Upper lobe of right lung (tissue), 1 donor: ENCODE results near the gene POU3F3. TPM values are rescaled to one million over a fixed set of nuclear protein-coding genes. Genes with fewer than 3 reads are reported as not detected.

ENCODE experiments used
- ATAC-seq: fragments of 200-7000 bp; cut with Tn5 transposase; one replicate; pipeline ENCODE4 v1.9.1; 2020; ENCODE audit warnings: mild to moderate bottlenecking, moderate library complexity
- DNase-seq: peaks from one replicate; pipeline ENCODE4 v3.0.0-alpha.2; 2020
- H3K27ac ChIP-seq: fragments of 200-600 bp; one replicate; pipeline ENCODE4 v1.8.0; 2022
- H3K27me3 ChIP-seq: fragments of 200-600 bp; one replicate; pipeline ENCODE4 v1.8.0; 2022; ENCODE audit warnings: mild to moderate bottlenecking
- H3K36me3 ChIP-seq: fragments of 200-600 bp; one replicate; pipeline ENCODE4 v1.8.0; 2022
- H3K4me1 ChIP-seq: fragments of 200-600 bp; one replicate; pipeline ENCODE4 v1.8.0; 2022
- H3K4me3 ChIP-seq: fragments of 200-600 bp; one replicate; pipeline ENCODE4 v1.8.0; 2022; ENCODE audit warnings: mild to moderate bottlenecking
- H3K9me3 ChIP-seq: fragments of 200-600 bp; one replicate; pipeline ENCODE4 v1.8.0; 2022
- intact Hi-C: fragments of 100-400 bp; cut with DNase I; formaldehyde crosslinking; loops from one replicate; pipeline ENCODE4 v1.11.0; 2022
- total RNA-seq: library from RNA; stranded (reverse); fragmentation: NEBNext Ultra II Directional; extraction: Animal tissue kit (Norgen Biotek cat#: 25700); gene quantifications from one replicate; pipeline ENCODE4 v1.2.1, GENCODE V29; 2021
- TF ChIP-seq, protein P1 (sequence below): fragments of 200-600 bp; IDR thresholded peaks from one replicate; pipeline ENCODE4 v1.8.0; 2022; ENCODE audit warnings: antibody characterized with exemption
- donor health status: DM: no; HTN: yes; CAD: no; lungs with severe emphysema.

Gene POU3F3
- total RNA-seq, 1 donor from 2014 or later = not detected

GRCh38 chr2:104844807-104845551 lies 8.9 kb upstream of the POU3F3 start:
- ATAC-seq = no peak
- Histone ChIP-seq H3K27me3 (peaks cover 100% of the 10 kb centered on the region), H3K27ac (no peak overlapping the region), H3K4me3 (no peak overlapping the region), H3K9me3 (no peaks in the 10 kb centered on the region), H3K4me1 (peaks cover 11% of the 10 kb centered on the region), H3K36me3 (no peaks in the 10 kb centered on the region)
- no peak for DNase-seq
- intact Hi-C loops = no loop called here
- TF ChIP-seq, protein P1, sequence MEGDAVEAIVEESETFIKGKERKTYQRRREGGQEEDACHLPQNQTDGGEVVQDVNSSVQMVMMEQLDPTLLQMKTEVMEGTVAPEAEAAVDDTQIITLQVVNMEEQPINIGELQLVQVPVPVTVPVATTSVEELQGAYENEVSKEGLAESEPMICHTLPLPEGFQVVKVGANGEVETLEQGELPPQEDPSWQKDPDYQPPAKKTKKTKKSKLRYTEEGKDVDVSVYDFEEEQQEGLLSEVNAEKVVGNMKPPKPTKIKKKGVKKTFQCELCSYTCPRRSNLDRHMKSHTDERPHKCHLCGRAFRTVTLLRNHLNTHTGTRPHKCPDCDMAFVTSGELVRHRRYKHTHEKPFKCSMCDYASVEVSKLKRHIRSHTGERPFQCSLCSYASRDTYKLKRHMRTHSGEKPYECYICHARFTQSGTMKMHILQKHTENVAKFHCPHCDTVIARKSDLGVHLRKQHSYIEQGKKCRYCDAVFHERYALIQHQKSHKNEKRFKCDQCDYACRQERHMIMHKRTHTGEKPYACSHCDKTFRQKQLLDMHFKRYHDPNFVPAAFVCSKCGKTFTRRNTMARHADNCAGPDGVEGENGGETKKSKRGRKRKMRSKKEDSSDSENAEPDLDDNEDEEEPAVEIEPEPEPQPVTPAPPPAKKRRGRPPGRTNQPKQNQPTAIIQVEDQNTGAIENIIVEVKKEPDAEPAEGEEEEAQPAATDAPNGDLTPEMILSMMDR = no peak

DNA sequence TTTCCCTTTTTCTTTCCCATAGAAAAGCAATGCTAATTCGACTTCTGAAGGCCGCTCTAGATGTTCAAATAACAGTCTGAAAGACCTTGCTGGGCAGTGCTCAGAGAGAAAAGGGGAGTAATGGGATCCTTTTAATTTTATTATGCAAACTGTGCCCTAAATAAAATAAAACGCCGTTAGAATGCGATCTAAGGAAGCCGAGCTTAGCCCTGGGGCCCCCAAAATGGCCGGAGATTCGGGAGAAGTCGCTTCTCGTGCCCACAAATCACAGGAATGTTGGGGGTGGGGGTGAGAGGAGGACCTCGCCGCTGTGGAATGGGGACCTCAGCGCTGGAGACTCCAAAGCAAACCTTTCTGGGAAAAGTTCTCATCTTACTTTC lies 8.4 kb upstream of the POU3F3 start:
- Histone ChIP-seq H3K27me3 (peaks cover 100% of the 10 kb centered on the region), H3K4me3 (no peak overlapping the region), H3K27ac (no peak overlapping the region), H3K4me1 (peaks cover 11% of the 10 kb centered on the region), H3K9me3 (no peaks in the 10 kb centered on the region), H3K36me3 (no peaks in the 10 kb centered on the region)
- intact Hi-C loops = no loop called here
- DNase-seq (no peak), ATAC-seq (no peak)
- TF ChIP-seq, protein P1 = no peak

DNA sequence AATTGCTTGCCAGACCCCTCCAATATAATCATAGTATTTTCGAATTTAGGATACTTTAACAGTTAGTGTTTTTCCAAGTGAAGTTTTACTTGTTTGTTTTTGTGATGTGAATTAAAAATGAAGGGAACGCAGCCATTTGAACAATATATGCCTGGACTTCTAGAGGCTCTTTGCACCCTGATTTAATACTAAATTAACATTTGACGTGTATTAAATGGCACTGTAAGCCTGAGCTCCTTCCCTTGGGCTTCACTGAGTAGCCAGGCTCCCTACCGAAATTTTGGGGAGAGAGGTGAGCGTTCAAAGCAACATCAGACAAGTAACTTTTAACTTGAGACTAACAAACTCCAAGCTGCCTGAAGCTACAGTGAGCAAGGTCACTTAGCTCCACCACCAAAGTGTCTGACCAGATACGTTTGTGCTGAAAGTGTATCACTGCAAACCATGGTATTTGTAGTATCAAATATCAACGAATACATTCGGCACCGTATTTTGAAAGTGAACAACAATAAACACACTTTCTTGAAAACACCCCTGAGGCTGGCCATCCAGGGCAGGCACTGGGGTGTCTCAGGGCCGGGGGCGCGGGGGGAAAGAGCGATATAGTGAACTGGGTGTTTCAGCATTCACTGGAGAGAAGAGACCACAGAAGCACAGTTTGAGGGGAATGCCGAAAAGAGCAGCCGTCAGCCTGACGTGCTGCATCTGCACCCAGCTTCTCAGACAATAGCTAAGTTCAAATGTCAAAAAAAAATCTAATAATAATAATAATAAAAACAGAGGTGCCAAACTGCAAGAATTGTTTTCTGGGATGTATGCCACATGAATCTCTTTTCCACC lies 7.7 kb upstream of the POU3F3 start:
- Histone ChIP-seq H3K27me3 (peaks cover 100% of the 10 kb centered on the region), H3K4me1 (peaks cover 11% of the 10 kb centered on the region), H3K4me3 (no peak overlapping the region), H3K27ac (no peak overlapping the region), H3K36me3 (no peaks in the 10 kb centered on the region), H3K9me3 (no peaks in the 10 kb centered on the region)
- ATAC-seq (no peak), DNase-seq (no peak)
- intact Hi-C loops = no loop called here
- TF ChIP-seq, protein P1 = no peak

DNA sequence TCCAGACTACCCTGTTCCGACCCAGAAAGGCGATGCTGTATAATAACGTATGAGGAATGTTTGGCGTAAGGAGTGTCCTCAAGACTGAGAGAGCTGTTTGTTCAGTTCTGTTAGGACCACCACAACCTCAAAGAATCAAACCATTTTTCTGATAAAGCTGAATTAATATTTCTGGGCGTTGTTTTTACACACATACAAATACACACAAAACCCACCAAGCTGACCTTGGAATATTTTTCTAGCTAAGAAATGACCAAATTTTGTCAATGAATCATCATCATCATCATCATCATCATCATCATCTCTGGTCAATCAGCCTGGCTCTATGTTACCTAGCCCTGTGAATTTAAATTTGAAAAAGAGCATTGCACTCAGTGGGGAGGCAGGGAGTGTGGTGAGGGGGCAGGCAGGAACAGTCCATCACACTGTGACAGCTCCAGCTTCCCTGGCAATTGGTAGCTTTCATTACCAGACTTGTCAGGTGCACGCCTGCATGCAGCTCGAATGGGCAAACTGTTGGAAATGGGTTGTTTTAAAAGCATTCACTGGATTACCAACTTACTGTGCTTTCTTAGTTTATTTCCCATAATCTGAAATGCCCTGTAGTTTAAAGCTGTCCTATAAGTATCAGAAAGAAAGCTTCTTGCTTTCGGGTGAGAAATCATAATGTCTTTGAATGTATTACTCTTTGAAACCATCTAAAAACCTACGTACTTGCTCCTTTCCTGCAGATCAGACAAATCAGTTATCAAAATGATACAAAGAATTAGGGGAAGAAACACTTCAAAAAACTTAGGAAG lies 6.9 kb upstream of the POU3F3 start:
- Histone ChIP-seq H3K36me3 (no peaks in the 10 kb centered on the region), H3K27ac (no peak overlapping the region), H3K9me3 (no peaks in the 10 kb centered on the region), H3K4me3 (no peak overlapping the region), H3K4me1 (peaks cover 13% of the 10 kb centered on the region), H3K27me3 (peaks cover 100% of the 10 kb centered on the region)
- intact Hi-C loops = no loop called here
- DNase-seq = no peak
- ATAC-seq = no peak
- TF ChIP-seq, protein P1 = no peak

DNA sequence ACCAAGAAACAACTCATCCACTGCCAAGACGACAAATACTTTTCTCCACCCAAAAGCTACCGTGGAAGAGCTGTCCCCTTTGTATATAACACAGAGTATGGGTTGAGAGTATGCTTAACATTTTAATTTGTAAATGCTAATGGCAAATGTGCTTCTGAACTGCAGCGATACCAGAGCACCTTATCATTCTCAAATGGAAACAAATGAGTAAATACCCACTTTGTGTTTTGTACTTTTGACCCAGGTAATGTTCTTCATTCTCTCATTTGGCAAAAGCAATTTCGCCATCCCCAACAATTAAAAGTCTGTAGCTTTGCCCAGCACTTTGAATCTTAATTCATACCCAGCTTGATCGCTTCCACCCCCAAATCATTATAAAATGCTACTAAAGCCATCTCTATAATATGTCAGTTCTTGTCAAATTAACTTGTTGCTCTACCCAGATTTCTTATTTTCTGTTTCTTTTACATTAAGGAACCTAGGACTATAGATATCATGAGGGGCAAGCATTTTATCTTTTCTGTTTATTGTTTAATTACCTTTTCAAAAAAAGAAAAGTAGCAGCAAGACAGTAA lies 6.2 kb upstream of the POU3F3 start:
- Histone ChIP-seq H3K4me3 (no peak overlapping the region), H3K36me3 (no peaks in the 10 kb centered on the region), H3K4me1 (peaks cover 18% of the 10 kb centered on the region), H3K9me3 (no peaks in the 10 kb centered on the region), H3K27ac (no peak overlapping the region), H3K27me3 (peaks cover 99% of the 10 kb centered on the region)
- TF ChIP-seq, protein P1 = no peak
- DNase-seq (no peak), ATAC-seq (no peak)
- intact Hi-C loops = no loop called here
